Measurements from ENCODE around the gene MGA. TPM values are rescaled to one million over a fixed set of nuclear protein-coding genes. Genes with fewer than 3 reads are reported as not detected.

Gene MGA
- total and polyA plus RNA-seq, 2 of the 8 experiments (the other 6 are each of a cell fraction or from before 2014, with no cell fraction given) = 7.6 to 53.2 TPM

GRCh38 chr15:41660235-41661077 is at the start of gene MGA (continued):
- TF ChIP-seq RFX5 (IDR thresholded peaks at IDR 0.05; ENCODE audit: borderline replicate concordance, low read depth, low read length) (no peak), ASH2L (IDR thresholded peaks at IDR 0.05; ENCODE audit: low read length) (peak; percentile 93), RAD21 (IDR thresholded peaks at IDR 0.05 in 1 of 2, conservative IDR thresholded peaks at IDR 0.05 in 1 of 2; ENCODE audit: low read depth in 2 of 2, low read length in 2 of 2) (peak; percentile 15 to 18; a peak in 2 of 4 replicates), BCL11A (IDR thresholded peaks at IDR 0.05; ENCODE audit: low read depth in 2 of 2, low read length in 2 of 2) (no peak)

Measured in H1 (cell line).